Keratinocyte (primary cell): Measurements from ENCODE around the gene NOS1AP. TPM values are rescaled to one million over a fixed set of nuclear protein-coding genes. Genes with fewer than 3 reads are reported as not detected.

ENCODE experiments used
- DNase-seq: peaks from one replicate; pipeline ENCODE4 v3.0.0-alpha.2; 2011; ENCODE audit warnings: low read depth, missing footprints, low spot score
- FAIRE-seq: peaks from 2 replicates; lab custom pipeline; 2011; peaks lifted over from hg19 to GRCh38; lab: Jason Lieb, UNC
- H2AFZ ChIP-seq: 2 replicates; pipeline ENCODE4 v1.6.0; 2012; ENCODE audit warnings: low read length, control low read depth, inconsistent platforms; ENCODE audit not compliant: control insufficient read depth
- H3K27ac ChIP-seq: 2 replicates; pipeline ENCODE4 v1.5.1; 2011; ENCODE audit warnings: low read length; ENCODE audit not compliant: control insufficient read depth, insufficient read depth
- H3K27me3 ChIP-seq: 3 replicates; pipeline ENCODE4 v1.6.0; 2011; ENCODE audit warnings: low read length; ENCODE audit not compliant: control insufficient read depth, insufficient read depth; ENCODE audit errors: extremely low read depth
- H3K36me3 ChIP-seq, 2 experiments: 2 replicates in 1 of 2; 3 replicates in 1 of 2; pipeline ENCODE4 v1.5.1; 2011; ENCODE audit warnings: low read length in 2 of 2, mild to moderate bottlenecking in 1 of 2; ENCODE audit not compliant: control insufficient read depth in 2 of 2, insufficient read depth in 2 of 2; ENCODE audit errors: extremely low read depth in 1 of 2
- H3K4me1 ChIP-seq: 3 replicates; pipeline ENCODE4 v1.5.1; 2011; ENCODE audit warnings: low read length; ENCODE audit not compliant: control insufficient read depth, insufficient read depth; ENCODE audit errors: extremely low read depth
- H3K4me2 ChIP-seq: 3 replicates; pipeline ENCODE4 v1.6.0; 2011; ENCODE audit warnings: low read depth, low read length; ENCODE audit not compliant: control insufficient read depth, insufficient read depth; ENCODE audit errors: extremely low read depth
- H3K4me3 ChIP-seq, 3 experiments: fragments of 200-600 bp in 1 of 3; sonication (generic) in 1 of 3; 2 replicates in 2 of 3; 3 replicates in 1 of 3; pipeline ENCODE4 v1.5.1; 2011 to 2016; ENCODE audit warnings: low read length in 3 of 3, mild to moderate bottlenecking in 3 of 3, control low read depth in 2 of 3, inconsistent platforms in 1 of 3, low read depth in 1 of 3, mixed read lengths in 1 of 3, mixed run types in 1 of 3, moderate library complexity in 1 of 3; ENCODE audit not compliant: control insufficient read depth in 2 of 3, insufficient read depth in 2 of 3; ENCODE audit errors: extremely low read depth in 1 of 3
- H3K79me2 ChIP-seq: 2 replicates; pipeline ENCODE4 v1.6.0; 2012; ENCODE audit warnings: low read length; ENCODE audit not compliant: control insufficient read depth, insufficient read depth
- H3K9ac ChIP-seq: 3 replicates; pipeline ENCODE4 v1.6.0; 2011; ENCODE audit warnings: low read length; ENCODE audit not compliant: control insufficient read depth, insufficient read depth; ENCODE audit errors: extremely low read depth
- H3K9me1 ChIP-seq: 3 replicates; pipeline ENCODE4 v1.6.0; 2011; ENCODE audit warnings: low read length; ENCODE audit not compliant: control insufficient read depth, insufficient read depth; ENCODE audit errors: extremely low read depth
- H3K9me3 ChIP-seq: 2 replicates; pipeline ENCODE4 v1.5.1; 2012; ENCODE audit warnings: low read depth, low read length; ENCODE audit not compliant: control insufficient read depth
- H4K20me1 ChIP-seq: 3 replicates; pipeline ENCODE4 v1.6.0; 2011; ENCODE audit warnings: low read length; ENCODE audit not compliant: control insufficient read depth, insufficient read depth; ENCODE audit errors: extremely low read depth
- CTCF ChIP-seq, 3 experiments: IDR thresholded peaks in 1 of 3; conservative IDR thresholded peaks in 1 of 3; optimal IDR thresholded peaks in 1 of 3; 2 replicates in 2 of 3; 3 replicates in 1 of 3; pipeline versions ENCODE3 to v1.5.1; 2011; ENCODE audit warnings: low read length in 3 of 3, mild to moderate bottlenecking in 3 of 3, moderate library complexity in 2 of 3, control low read depth in 1 of 3, inconsistent platforms in 1 of 3; ENCODE audit not compliant: insufficient read depth in 2 of 3; ENCODE audit errors: extremely low read depth in 1 of 3
- EZH2 ChIP-seq: IDR thresholded peaks from one replicate; pipeline ENCODE4 v1.6.1; 2012; ENCODE audit warnings: inconsistent platforms, mild to moderate bottlenecking, low read length, moderate library complexity
- dilution Hi-C: fragments of 300-500 bp; cut with MboI; formaldehyde crosslinking; loops from one replicate; pipeline ENCODE4 v1.7.0; 2020; ENCODE audit warnings: low sequenced_read_pairs; ENCODE audit not compliant: extremely low pct_ligation_motif_present
- polyA plus RNA-seq, 5 experiments: library from polyadenylated mRNA; depleted of rRNA in 3 of 5; stranded (reverse) in 3 of 5; stranded (forward) in 1 of 5; unstranded in 1 of 5; fragments of >200 nt; gene quantifications; 1 replicate in 1 of 5; 2 replicates in 3 of 5; 3 replicates in 1 of 5; pipeline versions ENCODE4 v1.2.1 to v1.2.3, GENCODE V29; 2011 to 2012; ENCODE audit warnings: missing spikeins in 2 of 5, low read depth in 1 of 5, low replicate concordance in 1 of 5

The NOS1AP gene
- polyA plus RNA-seq, 1 donor (not counting 4 experiments of a cell fraction or from before 2014, with no cell fraction given): not detected

- no peak overlapping the region for H3K4me2 ChIP-seq
- H3K9me1 ChIP-seq: no peaks in the 10 kb centered on the region
- H2AFZ ChIP-seq: no peak overlapping the region
- H4K20me1 ChIP-seq: no peaks in the 10 kb centered on the region
- H3K27me3 ChIP-seq: no peaks in the 10 kb centered on the region
- H3K9ac ChIP-seq: no peak overlapping the region
- DNase-seq: no peak
- H3K79me2 ChIP-seq: no peaks in the 10 kb centered on the region
- H3K27ac ChIP-seq: no peak overlapping the region
- no peaks in the 10 kb centered on the region for H3K9me3 ChIP-seq
- no peak for FAIRE-seq
- H3K36me3 ChIP-seq: no peaks in the 10 kb centered on the region
- no peaks in the 10 kb centered on the region for H3K4me1 ChIP-seq
- H3K4me3 ChIP-seq: no peak overlapping the region
- TF ChIP-seq EZH2 (no peak), CTCF (optimal IDR thresholded peaks at IDR 0.05 in 1 of 3, IDR thresholded peaks at IDR 0.05 in 1 of 3, conservative IDR thresholded peaks at IDR 0.05 in 1 of 3; ENCODE audit: extremely low read depth in 1 of 3, insufficient read depth in 2 of 3, low read length in 3 of 3) (no peak)
- dilution Hi-C loops: no loop called here
These were observed 22.4 kb downstream of the NOS1AP start for GRCh38 chr1:162091681-162092524.

GRCh38 chr1:162093095-162093494, 23.6 kb downstream of the NOS1AP start:
- no peaks in the 10 kb centered on the region for H3K4me1 ChIP-seq

More at GRCh38 chr1:162093095-162093494, 23.6 kb downstream of the NOS1AP start:
- no peaks in the 10 kb centered on the region for H4K20me1 ChIP-seq
- DNase-seq: no peak
- no peak for FAIRE-seq
- no peak overlapping the region for H3K4me2 ChIP-seq
- no peaks in the 10 kb centered on the region for H3K9me1 ChIP-seq
- H3K79me2 ChIP-seq: no peaks in the 10 kb centered on the region
- H3K9me3 ChIP-seq: no peaks in the 10 kb centered on the region
- no peaks in the 10 kb centered on the region for H3K27me3 ChIP-seq
- no peaks in the 10 kb centered on the region for H3K36me3 ChIP-seq
- no peak overlapping the region for H3K27ac ChIP-seq
- dilution Hi-C loops: no loop called here
- H3K9ac ChIP-seq: no peak overlapping the region
- TF ChIP-seq CTCF (optimal IDR thresholded peaks at IDR 0.05 in 1 of 3, IDR thresholded peaks at IDR 0.05 in 1 of 3, conservative IDR thresholded peaks at IDR 0.05 in 1 of 3; ENCODE audit: extremely low read depth in 1 of 3, insufficient read depth in 2 of 3, low read length in 3 of 3) (no peak), EZH2 (no peak)
- H3K4me3 ChIP-seq: no peak overlapping the region
- no peak overlapping the region for H2AFZ ChIP-seq
